Skeletal muscle satellite cell (primary cell): ENCODE results near the gene RNF208. TPM values are rescaled to one million over a fixed set of nuclear protein-coding genes. Genes with fewer than 3 reads are reported as not detected.
A peak's percentile ranks its signal among the peaks of the same experiment; 100 is the strongest.

Source experiments
- H3K27me3 ChIP-seq: 2 replicates; pipeline ENCODE4 v1.7.0; 2013; ENCODE audit warnings: low read length; ENCODE audit not compliant: control insufficient read depth, insufficient read depth
- H3K36me3 ChIP-seq: 2 replicates; pipeline ENCODE4 v1.7.0; 2013; ENCODE audit warnings: mild to moderate bottlenecking, control low read depth, low read length; ENCODE audit not compliant: insufficient read depth
- H3K4me1 ChIP-seq: 2 replicates; pipeline ENCODE4 v1.7.0; 2013; ENCODE audit warnings: low read length; ENCODE audit not compliant: control insufficient read depth, insufficient read depth
- H3K4me2 ChIP-seq: 2 replicates; pipeline ENCODE4 v1.7.0; 2013; ENCODE audit warnings: mild to moderate bottlenecking, low read length
- H3K4me3 ChIP-seq: 2 replicates; pipeline ENCODE4 v1.7.0; 2013; ENCODE audit warnings: low read length
- H3K9ac ChIP-seq: 2 replicates; pipeline ENCODE4 v1.7.0; 2013; ENCODE audit warnings: mild to moderate bottlenecking, low read depth, low read length, moderate library complexity
- H3K9me3 ChIP-seq: replicated peaks from 2 replicates; pipeline ENCODE4 v1.7.0; 2013; ENCODE audit warnings: mild to moderate bottlenecking, control low read depth, low read length
- total RNA-seq: library from RNA; depleted of rRNA; stranded (reverse); fragments of >200 nt; gene quantifications from 2 replicates; pipeline ENCODE4 v1.2.3, GENCODE V29; 2012; rRNA removed

Gene RNF208, protein sequence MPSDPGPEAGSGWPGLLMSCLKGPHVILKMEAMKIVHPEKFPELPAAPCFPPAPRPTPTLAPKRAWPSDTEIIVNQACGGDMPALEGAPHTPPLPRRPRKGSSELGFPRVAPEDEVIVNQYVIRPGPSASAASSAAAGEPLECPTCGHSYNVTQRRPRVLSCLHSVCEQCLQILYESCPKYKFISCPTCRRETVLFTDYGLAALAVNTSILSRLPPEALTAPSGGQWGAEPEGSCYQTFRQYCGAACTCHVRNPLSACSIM
- total RNA-seq: under 0.01 and 0.22 TPM in 2 replicates

DNA sequence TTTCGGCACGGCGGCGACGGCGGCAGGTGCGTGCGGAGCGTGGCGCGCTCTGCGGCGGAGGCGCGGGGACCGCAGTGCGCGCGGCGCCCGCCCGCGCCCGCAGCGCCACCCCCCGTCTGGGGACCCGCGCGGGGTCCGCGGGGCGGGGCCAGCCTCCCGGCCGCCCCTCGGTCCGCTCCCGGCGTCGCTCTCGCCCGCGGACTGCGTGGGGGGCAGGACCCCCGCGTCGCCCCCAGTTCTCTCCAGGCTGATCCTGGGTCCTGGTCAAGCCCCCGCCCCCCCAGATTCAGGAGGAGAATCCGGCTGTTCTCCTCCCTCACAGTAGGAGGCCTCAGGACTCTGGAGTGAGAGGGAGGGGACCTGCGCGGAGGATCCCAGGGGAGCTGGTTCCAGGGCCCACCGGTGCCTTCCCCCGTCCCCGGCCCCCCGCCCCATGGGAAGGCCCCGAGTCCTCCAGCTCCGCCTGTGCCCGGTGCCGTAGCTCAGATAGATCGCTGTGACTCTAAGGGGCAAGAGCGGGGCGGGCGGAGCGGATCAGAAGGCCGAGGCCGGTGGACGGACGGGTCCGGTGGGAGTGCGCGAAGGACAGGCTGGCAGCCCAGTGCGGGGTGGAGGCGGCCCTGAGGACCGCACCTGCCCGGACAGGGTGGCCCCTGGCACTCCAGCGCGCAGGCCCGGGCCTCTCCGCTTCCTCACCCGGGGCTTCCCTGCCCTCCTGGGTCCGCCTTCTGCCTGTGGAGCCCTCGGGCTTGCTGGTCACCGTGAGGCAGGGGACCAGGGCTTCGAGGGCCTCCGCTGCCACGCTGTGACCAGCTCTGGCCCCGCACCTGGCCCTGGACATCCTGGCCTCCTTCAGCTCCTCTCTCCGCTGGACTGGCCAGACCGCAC, at the start of gene RNF208:
Gene RNF208 (minus strand): TSS at position 51 of the 888 bp plus-strand sequence. CDS start 1,028 bp downstream, outside the sequence.
- peaks cover 56% of the 10 kb centered on the region for H3K4me1 ChIP-seq
- H3K36me3 ChIP-seq: no peaks in the 10 kb centered on the region
- H3K4me2 ChIP-seq: peak within 1 kb of the TSS; percentile 89
- no peaks in the 10 kb centered on the region for H3K9me3 ChIP-seq
- peak within 1 kb of the TSS; percentile 59 for H3K9ac ChIP-seq
- no peaks in the 10 kb centered on the region for H3K27me3 ChIP-seq
- H3K4me3 ChIP-seq: peak within 1 kb of the TSS; percentile 96

DNA sequence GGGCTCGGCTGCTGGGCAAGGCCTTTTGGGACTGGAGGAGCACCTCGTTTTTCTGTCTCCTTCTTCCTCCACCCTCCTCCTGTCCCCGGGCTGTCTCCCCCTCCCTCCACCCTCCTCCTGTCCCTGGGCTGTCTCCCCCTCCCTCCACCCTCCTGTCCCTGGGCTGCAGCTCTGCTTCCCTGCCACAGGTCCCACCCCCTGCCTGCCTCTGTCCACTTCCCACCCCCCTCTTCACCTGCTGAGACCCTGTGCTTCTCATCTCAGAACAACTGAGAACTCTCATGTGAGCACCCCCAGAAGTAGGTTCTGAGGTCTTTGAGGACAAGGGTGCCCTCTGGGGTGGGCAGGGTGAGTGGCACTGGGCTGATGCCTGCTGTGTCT, 49.6 kb upstream of the RNF208 start:
- H3K4me1 ChIP-seq: peaks cover 14% of the 10 kb centered on the region
- no peak overlapping the region for H3K9ac ChIP-seq
- no peaks in the 10 kb centered on the region for H3K27me3 ChIP-seq
- peaks cover 46% of the 10 kb centered on the region for H3K36me3 ChIP-seq
- no peak overlapping the region for H3K4me3 ChIP-seq
- H3K4me2 ChIP-seq: no peak overlapping the region
- H3K9me3 ChIP-seq: no peaks in the 10 kb centered on the region

DNA sequence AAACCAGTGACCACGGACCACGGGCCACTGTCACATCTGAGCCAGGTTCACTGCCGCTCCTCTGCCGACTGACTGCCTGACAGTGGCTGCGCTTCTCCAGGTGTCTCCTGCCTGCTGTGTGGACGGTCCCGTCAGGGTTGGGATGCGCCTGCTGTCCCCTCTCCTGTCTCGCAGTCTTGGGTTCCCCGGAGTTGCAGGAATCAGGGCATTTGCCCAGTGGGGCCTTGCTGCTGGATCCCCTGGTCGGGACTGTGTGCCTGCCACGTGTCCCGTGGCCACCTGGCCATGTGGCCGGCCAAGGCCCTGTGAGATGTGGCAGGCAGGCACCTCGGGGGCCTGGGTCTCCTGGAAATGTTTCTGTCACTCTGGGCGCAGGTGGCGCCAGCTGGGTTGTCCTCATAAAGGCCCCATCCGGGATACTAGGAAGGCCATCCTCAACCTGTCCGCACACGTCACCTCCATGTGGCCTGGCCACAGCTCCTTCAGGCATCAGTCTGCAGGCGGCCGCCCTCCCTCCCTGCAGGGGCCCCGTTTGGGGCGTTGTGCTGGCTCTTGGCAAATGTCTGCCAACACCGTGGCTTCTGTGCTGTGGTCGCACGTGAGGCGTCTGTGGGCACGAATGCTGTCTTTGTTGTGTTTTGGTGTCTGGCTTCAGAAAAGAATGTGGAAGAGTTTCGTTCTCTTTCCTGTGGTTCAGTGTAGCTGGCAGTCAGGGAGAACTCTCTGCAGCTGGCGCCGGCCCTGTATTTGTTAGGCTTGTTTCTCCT, 49.1 kb upstream of the RNF208 start:
- Histone ChIP-seq H3K9ac (no peak overlapping the region), H3K4me3 (no peak overlapping the region), H3K9me3 (no peaks in the 10 kb centered on the region), H3K4me1 (peaks cover 9% of the 10 kb centered on the region), H3K4me2 (no peak overlapping the region), H3K36me3 (peaks cover 50% of the 10 kb centered on the region), H3K27me3 (no peaks in the 10 kb centered on the region)

DNA sequence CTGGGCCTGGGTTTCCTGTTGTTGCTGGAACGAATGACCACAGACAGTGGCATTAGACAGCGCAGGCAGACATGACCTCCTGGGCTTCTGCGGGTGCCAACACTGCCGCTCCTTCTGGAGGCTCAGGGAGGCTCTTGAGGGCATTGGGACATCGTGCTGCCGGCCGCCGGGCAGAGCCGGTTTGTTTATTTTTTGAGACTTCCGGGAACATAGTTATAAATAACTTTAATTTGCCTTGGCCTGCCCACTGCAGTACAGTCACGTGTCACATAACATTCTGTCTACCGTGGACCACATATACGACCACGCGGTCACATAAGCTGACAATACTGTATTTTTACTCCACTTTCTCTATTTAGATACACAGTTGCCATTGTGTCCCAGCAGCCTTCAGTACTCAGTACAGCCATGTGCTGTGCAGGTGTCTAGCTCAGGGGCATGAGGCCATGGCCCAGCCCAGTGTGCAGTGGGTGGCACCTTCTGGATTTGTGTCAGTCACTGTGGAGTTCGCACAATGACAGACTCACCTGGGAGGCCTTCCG, 47.3 kb upstream of the RNF208 start:
- H3K9me3 ChIP-seq: no peaks in the 10 kb centered on the region
- no peaks in the 10 kb centered on the region for H3K27me3 ChIP-seq
- H3K9ac ChIP-seq: no peak overlapping the region
- peaks cover 62% of the 10 kb centered on the region for H3K36me3 ChIP-seq
- H3K4me3 ChIP-seq: no peak overlapping the region
- H3K4me2 ChIP-seq: no peak overlapping the region
- H3K4me1 ChIP-seq: peaks cover 3% of the 10 kb centered on the region

DNA sequence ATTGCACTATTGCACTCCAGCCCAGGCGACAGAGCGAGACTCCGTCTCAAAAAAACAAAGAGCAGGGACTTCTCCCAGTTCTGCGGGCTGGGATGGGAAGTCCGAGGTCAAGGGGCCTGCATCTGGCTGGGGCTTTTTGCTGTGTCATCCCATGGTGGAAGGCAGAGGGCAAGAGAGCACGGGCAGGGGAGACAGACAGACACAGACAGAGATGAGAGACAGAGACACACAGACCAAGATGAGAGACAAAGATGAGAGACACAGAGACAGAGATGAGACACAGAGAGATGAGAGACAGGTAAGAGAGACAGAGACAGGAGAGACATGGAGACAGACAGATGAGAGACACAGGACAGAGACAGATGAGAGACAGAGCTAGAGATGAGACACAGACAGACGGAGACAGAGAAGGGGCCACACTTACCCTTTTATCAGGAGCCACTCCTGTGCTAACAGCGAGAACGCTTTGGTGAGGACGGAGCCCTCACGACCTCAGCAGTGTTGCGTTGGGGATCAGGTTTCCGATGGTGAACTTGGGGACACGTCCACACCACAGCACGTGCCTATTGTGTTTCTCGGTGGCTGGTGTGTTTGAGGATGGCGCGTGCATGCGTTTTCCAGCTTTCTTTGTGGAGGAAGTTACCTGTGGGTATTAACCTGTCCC, 46.6 kb upstream of the RNF208 start:
- Histone ChIP-seq H3K4me2 (no peak overlapping the region), H3K4me3 (no peak overlapping the region), H3K9ac (no peak overlapping the region), H3K27me3 (no peaks in the 10 kb centered on the region), H3K36me3 (peaks cover 68% of the 10 kb centered on the region), H3K4me1 (peaks cover 3% of the 10 kb centered on the region), H3K9me3 (no peaks in the 10 kb centered on the region)

DNA sequence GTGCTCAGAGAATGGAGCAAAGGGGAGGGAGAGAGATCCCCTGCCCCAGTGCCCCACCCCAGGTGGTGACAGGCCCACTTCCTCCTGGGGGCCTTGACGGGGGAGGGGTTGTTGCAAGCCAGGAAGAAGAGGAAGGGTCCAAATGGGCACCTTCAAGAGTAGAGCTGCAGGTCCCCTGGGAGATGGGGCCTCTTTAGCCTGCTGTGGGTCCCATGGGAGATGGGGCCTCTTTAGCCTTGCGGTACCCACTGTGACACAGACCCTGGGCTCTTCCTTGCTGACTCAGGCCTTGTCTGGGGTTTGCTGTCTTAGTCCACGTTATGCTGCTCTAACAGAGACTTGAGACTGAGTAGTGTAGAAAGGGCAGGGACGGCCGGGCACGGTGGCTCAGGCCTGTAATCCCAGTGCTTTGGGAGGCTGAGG, 45.9 kb upstream of the RNF208 start:
- Histone ChIP-seq H3K4me2 (no peak overlapping the region), H3K4me1 (peaks cover 3% of the 10 kb centered on the region), H3K9me3 (no peaks in the 10 kb centered on the region), H3K36me3 (peaks cover 65% of the 10 kb centered on the region), H3K4me3 (no peak overlapping the region), H3K9ac (no peak overlapping the region), H3K27me3 (no peaks in the 10 kb centered on the region)

DNA sequence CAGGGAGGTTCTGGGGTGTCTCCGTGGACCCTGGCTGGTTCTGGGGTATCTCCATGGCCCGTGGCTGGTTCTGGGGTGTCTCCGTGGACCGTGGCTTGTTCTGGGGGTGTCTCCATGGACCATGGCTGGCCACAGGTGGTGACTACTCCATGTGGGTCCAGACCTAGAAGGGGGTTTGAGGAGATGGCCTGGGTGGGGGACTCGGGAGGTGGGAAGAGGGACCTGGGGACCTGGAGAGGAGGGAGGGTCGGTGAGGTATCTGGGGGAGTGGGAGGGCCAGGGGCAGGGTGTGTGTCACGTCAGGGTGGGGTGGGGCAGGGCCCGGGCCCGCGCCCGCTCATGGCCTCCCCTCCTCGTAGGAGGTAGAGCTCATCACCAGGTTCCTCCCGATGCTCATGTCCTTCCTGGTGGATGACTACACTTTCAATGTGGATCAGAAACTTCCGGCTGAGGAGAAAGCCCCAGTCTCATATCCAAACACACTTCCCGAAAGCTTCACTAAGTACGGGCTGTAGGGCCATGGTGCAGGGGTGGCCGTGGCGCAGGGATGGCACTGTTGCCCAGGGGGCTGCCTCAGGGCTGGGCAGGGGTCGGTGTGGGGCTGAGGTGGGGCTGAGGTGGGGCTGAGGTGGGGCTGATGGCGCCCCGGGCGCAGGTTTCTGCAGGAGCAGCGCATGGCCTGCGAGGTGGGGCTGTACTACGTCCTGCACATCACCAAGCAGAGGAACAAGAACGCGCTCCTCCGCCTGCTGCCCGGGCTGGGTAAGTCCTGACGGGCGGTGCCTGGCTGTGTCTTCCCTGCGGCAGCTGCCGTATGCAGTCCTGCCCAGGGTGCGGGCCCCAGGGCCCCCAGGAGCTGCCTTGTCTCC, 44.8 kb upstream of the RNF208 start:
- H3K9ac ChIP-seq: no peak overlapping the region

DNA sequence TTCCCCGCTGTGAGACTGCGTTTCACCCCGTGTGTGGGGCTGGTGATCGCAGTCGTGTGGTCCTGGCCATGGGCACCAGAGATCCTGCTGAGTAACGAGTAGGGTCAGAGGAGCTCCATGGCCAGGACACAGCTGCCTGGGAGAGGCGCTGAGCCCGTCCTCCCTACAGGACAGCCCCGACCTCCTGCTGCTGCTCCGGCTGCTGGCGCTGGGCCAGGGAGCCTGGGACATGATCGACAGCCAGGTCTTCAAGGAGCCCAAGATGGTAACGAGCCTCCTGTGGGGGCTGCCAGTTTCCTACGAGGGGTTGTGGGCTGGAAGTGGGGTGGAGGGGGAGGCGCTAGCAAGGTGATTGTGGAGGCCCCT, 44.1 kb upstream of the RNF208 start:
- Histone ChIP-seq H3K9me3 (no peaks in the 10 kb centered on the region), H3K9ac (no peak overlapping the region), H3K36me3 (peaks cover 59% of the 10 kb centered on the region), H3K4me3 (no peak overlapping the region), H3K4me1 (peaks cover 5% of the 10 kb centered on the region), H3K27me3 (no peaks in the 10 kb centered on the region), H3K4me2 (no peak overlapping the region)

More for the DNA sequence above, 44.8 kb upstream of the RNF208 start:
- Histone ChIP-seq H3K27me3 (no peaks in the 10 kb centered on the region), H3K9me3 (no peaks in the 10 kb centered on the region), H3K4me1 (peaks cover 5% of the 10 kb centered on the region), H3K36me3 (peaks cover 62% of the 10 kb centered on the region), H3K4me3 (no peak overlapping the region), H3K4me2 (no peak overlapping the region)

DNA sequence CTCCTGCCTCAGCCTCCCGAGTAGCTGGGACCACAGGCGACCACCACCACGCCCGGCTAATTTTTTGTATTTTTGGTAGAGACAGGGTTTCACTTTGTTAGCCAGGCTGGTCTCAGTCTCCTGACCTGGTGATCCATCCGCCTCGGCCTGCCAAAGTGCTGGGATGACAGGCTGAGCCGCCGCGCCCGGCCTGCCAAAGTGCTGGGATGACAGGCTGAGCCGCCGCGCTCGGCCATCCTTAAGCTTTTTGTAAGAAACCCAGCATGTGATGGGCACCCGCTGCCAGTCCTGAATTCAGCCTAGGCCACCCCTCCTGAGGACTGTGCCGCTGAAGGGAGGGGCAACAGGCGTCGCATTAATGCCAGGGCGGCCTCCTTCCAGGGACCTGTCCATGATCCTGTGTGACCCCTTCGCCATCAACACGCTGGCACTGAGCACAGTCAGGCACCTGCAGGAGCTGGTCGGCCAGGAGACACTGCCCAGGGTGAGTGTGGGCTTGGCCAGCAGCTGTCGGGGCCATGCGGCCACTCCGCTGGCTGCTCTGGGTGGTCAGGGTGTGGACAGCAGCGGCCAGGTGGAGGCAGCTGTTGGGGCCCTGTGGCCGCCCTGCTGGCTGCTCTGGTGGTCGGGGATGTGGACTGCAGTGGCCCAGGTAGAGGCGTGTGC, 43.6 kb upstream of the RNF208 start:
- H3K9ac ChIP-seq: no peak overlapping the region
- H3K4me3 ChIP-seq: no peak overlapping the region
- H3K36me3 ChIP-seq: peaks cover 56% of the 10 kb centered on the region
- peaks cover 5% of the 10 kb centered on the region for H3K4me1 ChIP-seq
- H3K4me2 ChIP-seq: no peak overlapping the region
- no peaks in the 10 kb centered on the region for H3K27me3 ChIP-seq
- no peaks in the 10 kb centered on the region for H3K9me3 ChIP-seq

DNA sequence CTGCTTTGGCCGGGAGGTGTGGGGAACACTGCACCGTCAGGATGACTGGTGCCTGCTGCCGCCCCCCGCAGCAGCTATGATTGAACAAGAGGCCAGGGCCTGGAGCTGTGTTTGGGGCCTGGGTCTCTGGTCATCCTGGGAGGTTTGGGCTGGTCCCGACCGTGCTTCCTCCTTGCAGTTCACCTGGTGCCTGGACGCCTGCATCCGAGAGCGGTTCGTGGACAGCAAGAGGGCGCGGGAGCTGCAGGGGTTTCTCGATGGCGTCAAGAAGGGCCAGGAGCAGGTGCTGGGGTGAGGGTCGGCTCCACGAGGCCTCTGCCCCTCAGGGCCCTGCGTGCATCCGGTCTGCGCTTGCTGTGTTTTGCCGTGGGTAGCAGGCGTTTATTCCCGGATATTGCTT, 42.0 kb upstream of the RNF208 start:
- H3K9ac ChIP-seq: no peak overlapping the region
- peaks cover 50% of the 10 kb centered on the region for H3K36me3 ChIP-seq
- H3K4me1 ChIP-seq: peaks cover 5% of the 10 kb centered on the region
- no peak overlapping the region for H3K4me2 ChIP-seq
- H3K27me3 ChIP-seq: no peaks in the 10 kb centered on the region
- no peaks in the 10 kb centered on the region for H3K9me3 ChIP-seq
- H3K4me3 ChIP-seq: no peak overlapping the region
